HepG2 (cell line): ENCODE data around the gene CD58. TPM values are rescaled to one million over a fixed set of nuclear protein-coding genes. Genes with fewer than 3 reads are reported as not detected.

Experiments used
- ATAC-seq: fragments of 200-7000 bp; cut with Tn5 transposase; 3 replicates; pipeline ENCODE4 v1.9.1; 2020; ENCODE audit warnings: mild to moderate bottlenecking, moderate library complexity
- BruUV-seq: library from RNA; stranded (reverse); fragments of 400-500 nt; replicated peaks from 2 replicates; lab custom pipeline; 2021; lab: Mats Ljungman, UMichigan
- CTCF ChIA-PET: fragments of 300-600 bp; formaldehyde crosslinking; extraction: SDS; loops from one replicate; lab custom pipeline; 2021; ENCODE audit warnings: low total read pairs, inconsistent platforms, low intra/inter-chr PET ratio; lab: Yijun Ruan, JAX
- POLR2A ChIA-PET: fragments of 350-600 bp; sonication (Branson Sonifier 250); formaldehyde crosslinking; loops from one replicate; lab custom pipeline; 2020; ENCODE audit warnings: antibody characterized with exemption, inconsistent platforms; lab: Yijun Ruan, JAX
- DNase-seq: peaks from one replicate; pipeline ENCODE4 v3.0.0-alpha.2; 2015; ENCODE audit warnings: low spot score
- FAIRE-seq: peaks from 3 replicates; lab custom pipeline; 2011; peaks lifted over from hg19 to GRCh38; lab: Jason Lieb, UNC
- H2AFZ ChIP-seq: one replicate; pipeline ENCODE4 v1.6.1; 2011; ENCODE audit warnings: low read length, inconsistent platforms
- H3K27ac ChIP-seq: fragments of 300-600 bp; 3 replicates; pipeline ENCODE4 v1.8.0; 2011; ENCODE audit warnings: mixed run types, mild to moderate bottlenecking, mixed read lengths, low read length, inconsistent platforms; ENCODE audit not compliant: insufficient read depth; ENCODE audit errors: extremely low read length
- H3K27me3 ChIP-seq, 2 experiments: fragments of 200-600 bp in 1 of 2; 2 replicates in 1 of 2; 3 replicates in 1 of 2; pipeline versions ENCODE4 v1.6.0 to v1.8.0; 2011; ENCODE audit warnings: low read length in 2 of 2, mild to moderate bottlenecking in 2 of 2, moderate library complexity in 2 of 2, inconsistent platforms in 1 of 2; ENCODE audit not compliant: insufficient read depth in 2 of 2, control insufficient read depth in 1 of 2
- H3K36me3 ChIP-seq, 2 experiments: fragments of 200-600 bp in 1 of 2; replicated peaks in 1 of 2; 2 replicates in 1 of 2; 3 replicates in 1 of 2; pipeline versions ENCODE4 v1.5.1 to v1.8.0; 2011; ENCODE audit warnings: low read length in 2 of 2, inconsistent platforms in 1 of 2; ENCODE audit not compliant: insufficient read depth in 2 of 2, control insufficient read depth in 1 of 2
- H3K4me1 ChIP-seq: 2 replicates; pipeline ENCODE4 v1.5.1; 2012; ENCODE audit warnings: low read length, inconsistent platforms; ENCODE audit not compliant: insufficient read depth
- H3K4me2 ChIP-seq: 2 replicates; pipeline ENCODE4 v1.6.0; 2011; ENCODE audit warnings: low read depth, low read length, inconsistent platforms
- H3K4me3 ChIP-seq, 3 experiments: fragments of 200-600 bp in 1 of 3; sonication (generic), shearing (Covaris generic) in 1 of 3; replicated peaks in 1 of 3; 2 replicates each; pipeline ENCODE4 v1.5.1; 2011 to 2016; ENCODE audit warnings: low read length in 3 of 3, inconsistent platforms in 2 of 3, low read depth in 2 of 3, mild to moderate bottlenecking in 2 of 3, control low read depth in 1 of 3, mixed read lengths in 1 of 3; ENCODE audit not compliant: insufficient read depth in 1 of 3
- H3K79me2 ChIP-seq: one replicate; pipeline ENCODE4 v1.6.1; 2011; ENCODE audit warnings: low read length, inconsistent platforms; ENCODE audit not compliant: insufficient read depth
- H3K9ac ChIP-seq: 2 replicates; pipeline ENCODE4 v1.6.0; 2011; ENCODE audit warnings: mild to moderate bottlenecking, low read depth, low read length, inconsistent platforms; ENCODE audit not compliant: insufficient read depth
- H3K9me3 ChIP-seq: 2 replicates; pipeline ENCODE4 v1.5.1; 2012; ENCODE audit warnings: mild to moderate bottlenecking, low read length
- H4K20me1 ChIP-seq: 2 replicates; pipeline ENCODE4 v1.6.0; 2011; ENCODE audit warnings: inconsistent platforms, mild to moderate bottlenecking, low read length, moderate library complexity; ENCODE audit not compliant: insufficient read depth
- ARID4A ChIP-seq: sonication (generic); formaldehyde crosslinking; IDR thresholded peaks from 2 replicates; pipeline ENCODE4 v1.5.0; 2020; ENCODE audit warnings: mild to moderate bottlenecking, missing genetic modification reagents, borderline replicate concordance
- CC2D1A ChIP-seq: sonication (generic); formaldehyde crosslinking; IDR thresholded peaks from 2 replicates; pipeline ENCODE4 v1.8.1; 2023; ENCODE audit warnings: mild to moderate bottlenecking, missing genetic modification reagents
- EHMT2 ChIP-seq: fragments of 200-600 bp; sonication (generic); IDR thresholded peaks from 2 replicates; pipeline ENCODE4 v1.7.0; 2017; ENCODE audit warnings: antibody characterized with exemption, low read depth, low read length, borderline replicate concordance
- HCFC1 ChIP-seq: fragments of 150-350 bp; IDR thresholded peaks from 2 replicates; pipeline ENCODE4 v1.6.1; 2014; ENCODE audit warnings: low read depth, low read length
- HDAC1 ChIP-seq: sonication (generic); formaldehyde crosslinking; IDR thresholded peaks from 2 replicates; pipeline ENCODE4 v1.5.1; 2020; ENCODE audit warnings: mild to moderate bottlenecking, missing genetic modification reagents
- KLF16 ChIP-seq, 2 experiments: sonication (generic) in 1 of 2; formaldehyde crosslinking in 1 of 2; IDR thresholded peaks; 2 replicates each; pipeline versions ENCODE4 v1.6.1 to v1.8.0; 2016 to 2023; ENCODE audit warnings: missing genetic modification reagents in 2 of 2, missing compliant biosample characterization in 1 of 2
- PCBP2 ChIP-seq: fragments of 200-400 bp; formaldehyde crosslinking; optimal IDR thresholded peaks from 2 replicates; pipeline ENCODE3; 2018; ENCODE audit warnings: low read length, low read depth; ENCODE audit not compliant: poor library complexity, severe bottlenecking
- ZFY ChIP-seq: sonication (generic); formaldehyde crosslinking; IDR thresholded peaks from 2 replicates; pipeline ENCODE4 v1.4.0; 2020; ENCODE audit warnings: missing genetic modification reagents
- ZNF235 ChIP-seq: sonication (generic); formaldehyde crosslinking; IDR thresholded peaks from 2 replicates; pipeline ENCODE4 v1.8.1; 2023; ENCODE audit warnings: mild to moderate bottlenecking, missing genetic modification reagents, borderline replicate concordance
- ZNF3 ChIP-seq: IDR thresholded peaks from 2 replicates; pipeline ENCODE4 v1.7.0; 2017; ENCODE audit warnings: inconsistent platforms
- ZNF326 ChIP-seq: sonication (generic); formaldehyde crosslinking; IDR thresholded peaks from 2 replicates; pipeline ENCODE4 v1.4.0; 2020; ENCODE audit warnings: missing genetic modification reagents, borderline replicate concordance
- ZNF598 ChIP-seq: sonication (generic); formaldehyde crosslinking; IDR thresholded peaks from 2 replicates; pipeline ENCODE4 v1.5.1; 2020; ENCODE audit warnings: mild to moderate bottlenecking, missing genetic modification reagents, borderline replicate concordance
- ZNF710 ChIP-seq: sonication (generic); formaldehyde crosslinking; IDR thresholded peaks from 2 replicates; pipeline ENCODE4 v1.5.0; 2020; ENCODE audit warnings: mild to moderate bottlenecking, missing genetic modification reagents, borderline replicate concordance
- ZNF766 ChIP-seq: sonication (generic); formaldehyde crosslinking; IDR thresholded peaks from 2 replicates; pipeline ENCODE4 v1.5.0; 2020; ENCODE audit warnings: missing genetic modification reagents, borderline replicate concordance
- ZNF782 ChIP-seq: sonication (generic); formaldehyde crosslinking; IDR thresholded peaks from 2 replicates; pipeline ENCODE4 v1.4.0; 2020; ENCODE audit warnings: missing genetic modification reagents, mild to moderate bottlenecking, borderline replicate concordance
- ZNF790 ChIP-seq: sonication (generic); formaldehyde crosslinking; IDR thresholded peaks from 2 replicates; pipeline ENCODE4 v1.8.0; 2022; ENCODE audit warnings: missing genetic modification reagents, mild to moderate bottlenecking, borderline replicate concordance
- WGBS: methylation state at CpG from one replicate; pipeline ENCODE4 v1.1.6; 2017; ENCODE audit warnings: low lambda C conversion rate; 5-methylcytosine and 5-hydroxymethylcytosine counted together
- in situ Hi-C: cut with HindIII; loops from 2 replicates; pipeline ENCODE4 v1.10.0; 2017; ENCODE audit warnings: low pct_unique_long_range_greater_than_20kb; ENCODE audit not compliant: extremely low pct_ligation_motif_present
- intact Hi-C: fragments of 100-400 bp; cut with micrococcal nuclease; formaldehyde crosslinking; loops from one replicate; pipeline ENCODE4 v1.10.0; 2022; ENCODE audit not compliant: unreplicated experiment
- polyA plus RNA-seq, 8 experiments: library from polyadenylated mRNA; depleted of rRNA in 3 of 8; stranded (reverse) in 7 of 8; unstranded in 1 of 8; fragments of >200 nt; fragmentation: Illumina TruSeq in 4 of 8; extraction: Trizol in 4 of 8; gene quantifications; 2 replicates each; pipeline versions ENCODE4 v1.2.1 to v1.2.3, GENCODE V29; 2011 to 2016; ENCODE audit warnings: low read depth in 4 of 8, missing spikeins in 1 of 8, mixed read lengths in 1 of 8; ENCODE audit not compliant: insufficient read depth in 1 of 8
- total RNA-seq, 5 experiments: library from RNA; depleted of rRNA; stranded (reverse); fragments of >200 nt; fragmentation: Illumina TruSeq; extraction: Trizol; gene quantifications; 2 replicates each; pipeline ENCODE4 v1.2.3, GENCODE V29; 2016; ENCODE audit warnings: low read depth in 1 of 5

CD58 gene
- total and polyA plus RNA-seq, 2 of the 13 experiments (the other 11 are each of a cell fraction or from before 2014, with no cell fraction given) = 9.4 to 13.5 TPM

- Histone ChIP-seq H3K4me3 (no peak overlapping the region), H3K4me2 (no peak overlapping the region), H3K27me3 (no peaks in the 10 kb centered on the region), H3K79me2 (no peaks in the 10 kb centered on the region), H3K36me3 (no peaks in the 10 kb centered on the region), H3K9ac (no peak overlapping the region), H3K27ac (no peak overlapping the region), H4K20me1 (no peaks in the 10 kb centered on the region), H3K4me1 (no peaks in the 10 kb centered on the region), H2AFZ (no peak overlapping the region), H3K9me3 (no peaks in the 10 kb centered on the region)
- no TSS peak for BruUV-seq
- 46% methylated on average over 1 of the region's 1 CpG for WGBS
- intact Hi-C loops = no loop called here
- TF ChIP-seq ZNF235 (CRISPR knock-in tag) (no peak), HCFC1 (no peak), ZNF766 (CRISPR knock-in tag) (no peak), ZNF326 (CRISPR knock-in tag) (no peak), ZFY (no peak), HDAC1 (CRISPR knock-in tag) (no peak), PCBP2 (no peak), ZNF710 (CRISPR knock-in tag) (no peak), CC2D1A (CRISPR knock-in tag) (no peak), ARID4A (CRISPR knock-in tag) (no peak), ZNF790 (CRISPR knock-in tag) (no peak), EHMT2 (no peak), ZNF598 (CRISPR knock-in tag) (no peak), ZNF3 (no peak), KLF16 (CRISPR knock-in tag; IDR thresholded peaks at IDR 0.05) (no peak), ZNF782 (CRISPR knock-in tag) (no peak)
- DNase-seq (no peak), ATAC-seq (no peak), FAIRE-seq (no peak)
- ChIA-PET POLR2A (no interaction called here), CTCF (no interaction called here)
- in situ Hi-C loops = no loop called here
Measured at GRCh38 chr1:116605315-116605714, 34.5 kb upstream of the CD58 start.
